Stimulated activated naive CD8-positive, alpha-beta T cell treated with anti-CD3 and anti-CD28 coated beads, Interleukin-15, Interleukin-2, amounts not matched to agents 100 U/mL and 50 U/mL, for 24 hours (primary cell): ENCODE results near the gene ANO7.

Source experiments
- ATAC-seq: fragments of 150-1000 bp; cut with Tn5 transposase; one replicate; pipeline ENCODE4 v1.10.0; 2021
- DNase-seq: peaks from one replicate; pipeline ENCODE4 v3.0.0; 2021

Gene ANO7

GRCh38 chr2:241228081-241228859 is 39.8 kb downstream of the ANO7 start:
- DNase-seq: no peak
- ATAC-seq: no peak

GRCh38 chr2:241228860-241229516 is 40.5 kb downstream of the ANO7 start:
- no peak for ATAC-seq
- DNase-seq: no peak

GRCh38 chr2:241229563-241230401 is 41.3 kb downstream of the ANO7 start:
- ATAC-seq: no peak

GRCh38 chr2:241230435-241230834 is 42.0 kb downstream of the ANO7 start:
- ATAC-seq (no peak), DNase-seq (no peak)

More at GRCh38 chr2:241229563-241230401, 41.3 kb downstream of the ANO7 start:
- DNase-seq: no peak

- no peak for DNase-seq
- no peak for ATAC-seq
Measured at GRCh38 chr2:241232736-241233575, 44.5 kb downstream of the ANO7 start.

- no peak for ATAC-seq
- DNase-seq: no peak
Measured at GRCh38 chr2:241234066-241234790, 45.8 kb downstream of the ANO7 start.

GRCh38 chr2:241234962-241235740 is 46.7 kb downstream of the ANO7 start:
- no peak for DNase-seq
- ATAC-seq: no peak

- DNase-seq (no peak), ATAC-seq (no peak)
Measured at GRCh38 chr2:241235859-241236593, 47.5 kb downstream of the ANO7 start.

GRCh38 chr2:241237047-241237446 is 48.6 kb downstream of the ANO7 start:
- no peak for DNase-seq
- ATAC-seq: no peak

GRCh38 chr2:241237949-241238371 is 49.5 kb downstream of the ANO7 start:
- ATAC-seq (no peak), DNase-seq (no peak)

GRCh38 chr2:241238693-241239198 is 50.3 kb downstream of the ANO7 start:
- no peak for DNase-seq
- no peak for ATAC-seq

GRCh38 chr2:241239552-241240202 is 51.2 kb downstream of the ANO7 start:
- ATAC-seq (no peak), DNase-seq (no peak)

GRCh38 chr2:241240320-241241004 is 52.0 kb downstream of the ANO7 start:
- DNase-seq: no peak
- ATAC-seq: no peak

GRCh38 chr2:241241669-241242068 is 53.2 kb downstream of the ANO7 start:
- ATAC-seq (no peak), DNase-seq (no peak)

- no peak for ATAC-seq
Measured at GRCh38 chr2:241242306-241242705, 53.8 kb downstream of the ANO7 start.

GRCh38 chr2:241244368-241244767 is 55.9 kb downstream of the ANO7 start:
- ATAC-seq (no peak), DNase-seq (no peak)

More at GRCh38 chr2:241242306-241242705, 53.8 kb downstream of the ANO7 start:
- no peak for DNase-seq

- DNase-seq (no peak), ATAC-seq (no peak)
Measured at GRCh38 chr2:241248289-241248688, 59.8 kb downstream of the ANO7 start.

GRCh38 chr2:241248897-241249296 is 60.4 kb downstream of the ANO7 start:
- DNase-seq: no peak
- ATAC-seq: no peak
